NT2/D1 (cell line): ENCODE data around the gene SH3D19.

ENCODE experiments used
- SUZ12 ChIP-seq: IDR thresholded peaks from 2 replicates; pipeline ENCODE4 v1.6.1; 2011; ENCODE audit not compliant: insufficient read length, insufficient read depth; ENCODE audit errors: extremely low read depth
- YY1 ChIP-seq: IDR thresholded peaks from 2 replicates; pipeline ENCODE4 v1.6.1; 2011; ENCODE audit not compliant: insufficient read length, insufficient read depth
- ZNF274 ChIP-seq: IDR thresholded peaks from 2 replicates; pipeline ENCODE4 v1.6.1; 2011; ENCODE audit warnings: mild to moderate bottlenecking, low read depth, low read length

- TF ChIP-seq YY1 (no peak), ZNF274 (no peak), SUZ12 (no peak)
Measured at GRCh38 chr4:151142758-151143157, 182.6 kb downstream of the SH3D19 start.
